ENCODE measurements around the gene RAD9A. TPM values are rescaled to one million over a fixed set of nuclear protein-coding genes. Genes with fewer than 3 reads are reported as not detected.
A peak's percentile ranks its signal among the peaks of the same experiment; 100 is the strongest.

Gene RAD9A
- total RNA-seq, 1 donor from 2014 or later = 49.4 TPM

- Mint-ChIP-seq H3K36me3 (ENCODE audit: low read depth) (no peaks in the 10 kb centered on the region), H3K27ac (ENCODE audit: unreplicated experiment) (no peak overlapping the region)
- no peak for TF ChIP-seq CTCF (conservative IDR thresholded peaks at IDR 0.05)
Observed at GRCh38 chr11:67387069-67387468, 4.7 kb upstream of the RAD9A start.

GRCh38 chr11:67387518-67387917, 4.3 kb upstream of the RAD9A start:
- H3K9me3 Mint-ChIP-seq = no peaks in the 10 kb centered on the region
- no peaks in the 10 kb centered on the region for H3K36me3 Mint-ChIP-seq (ENCODE audit: low read depth)
- H3K4me1 Mint-ChIP-seq = peaks cover 23% of the 10 kb centered on the region
- TF ChIP-seq CTCF (conservative IDR thresholded peaks at IDR 0.05) = no peak
- H3K27ac Mint-ChIP-seq (ENCODE audit: unreplicated experiment) = no peak overlapping the region
- H3K27me3 Mint-ChIP-seq (ENCODE audit: low read depth) = peaks cover 36% of the 10 kb centered on the region
- peak overlapping the region; percentile 75 for H3K4me3 Mint-ChIP-seq
- no peak for DNase-seq (ENCODE audit: low read depth, low spot score)

More at GRCh38 chr11:67387069-67387468, 4.7 kb upstream of the RAD9A start:
- no peak for DNase-seq (ENCODE audit: low read depth, low spot score)
- H3K4me3 Mint-ChIP-seq = peak overlapping the region; percentile 75
- H3K4me1 Mint-ChIP-seq = peaks cover 21% of the 10 kb centered on the region
- H3K27me3 Mint-ChIP-seq (ENCODE audit: low read depth) = peaks cover 38% of the 10 kb centered on the region
- H3K9me3 Mint-ChIP-seq = no peaks in the 10 kb centered on the region

- Mint-ChIP-seq H3K9me3 (no peaks in the 10 kb centered on the region), H3K27me3 (ENCODE audit: low read depth) (peaks cover 33% of the 10 kb centered on the region), H3K4me1 (peaks cover 29% of the 10 kb centered on the region), H3K36me3 (ENCODE audit: low read depth) (no peaks in the 10 kb centered on the region), H3K27ac (ENCODE audit: unreplicated experiment) (peak overlapping the region; percentile 1), H3K4me3 (peak overlapping the region; percentile 90)
- DNase-seq (ENCODE audit: low read depth, low spot score) = peak; percentile 64
- TF ChIP-seq CTCF (conservative IDR thresholded peaks at IDR 0.05) = peak; percentile 64
Observed at GRCh38 chr11:67389477-67389876, 2.3 kb upstream of the RAD9A start.

- Mint-ChIP-seq H3K4me3 (peak overlapping the region; percentile 93), H3K36me3 (ENCODE audit: low read depth) (no peaks in the 10 kb centered on the region), H3K27ac (ENCODE audit: unreplicated experiment) (peak overlapping the region; percentile 92), H3K9me3 (no peaks in the 10 kb centered on the region), H3K27me3 (ENCODE audit: low read depth) (peaks cover 18% of the 10 kb centered on the region), H3K4me1 (peaks cover 29% of the 10 kb centered on the region)
- DNase-seq (ENCODE audit: low read depth, low spot score) = no peak
- TF ChIP-seq CTCF (conservative IDR thresholded peaks at IDR 0.05) = no peak
Observed at GRCh38 chr11:67390947-67391303, 861 bp upstream of the RAD9A start.

GRCh38 chr11:67392183-67392715, 463 bp downstream of the RAD9A start:
- H3K4me3 Mint-ChIP-seq = peak overlapping the region; percentile 93
- H3K27ac Mint-ChIP-seq (ENCODE audit: unreplicated experiment) = peak overlapping the region; percentile 81
- peaks cover 14% of the 10 kb centered on the region for H3K27me3 Mint-ChIP-seq (ENCODE audit: low read depth)
- H3K9me3 Mint-ChIP-seq = no peaks in the 10 kb centered on the region
- DNase-seq (ENCODE audit: low read depth, low spot score) = peak; percentile 28
- no peak for TF ChIP-seq CTCF (conservative IDR thresholded peaks at IDR 0.05)
- H3K36me3 Mint-ChIP-seq (ENCODE audit: low read depth) = no peaks in the 10 kb centered on the region
- H3K4me1 Mint-ChIP-seq = peaks cover 29% of the 10 kb centered on the region
